Activated CD8-positive, alpha-beta memory T cell treated with anti-CD3 and anti-CD28 coated beads for 36 hours (primary cell): ENCODE measurements around the gene ARL15. TPM values are rescaled to one million over a fixed set of nuclear protein-coding genes. Genes with fewer than 3 reads are reported as not detected.

ENCODE experiments used
- CTCF ChIA-PET: fragments of 350-600 bp; sonication (Branson Sonifier 250); formaldehyde crosslinking; loops from one replicate; lab custom pipeline; 2021; ENCODE audit warnings: antibody characterized with exemption; lab: Charles Lee
- POLR2A ChIA-PET: fragments of 350-600 bp; sonication (Branson Sonifier 250); formaldehyde crosslinking; loops from one replicate; lab custom pipeline; 2021; ENCODE audit warnings: antibody characterized with exemption; lab: Charles Lee
- total RNA-seq, 2 experiments: library from RNA; stranded (reverse); gene quantifications; one replicate each; pipeline ENCODE4 v1.2.3, GENCODE V29; 2021

The ARL15 gene
- total RNA-seq, 2 experiments from 2014 or later, result 5.5 to 6.4 TPM

GRCh38 chr5:54294097-54294667 lies 16.2 kb downstream of the ARL15 start:
- POLR2A ChIA-PET, result no interaction called here

DNA sequence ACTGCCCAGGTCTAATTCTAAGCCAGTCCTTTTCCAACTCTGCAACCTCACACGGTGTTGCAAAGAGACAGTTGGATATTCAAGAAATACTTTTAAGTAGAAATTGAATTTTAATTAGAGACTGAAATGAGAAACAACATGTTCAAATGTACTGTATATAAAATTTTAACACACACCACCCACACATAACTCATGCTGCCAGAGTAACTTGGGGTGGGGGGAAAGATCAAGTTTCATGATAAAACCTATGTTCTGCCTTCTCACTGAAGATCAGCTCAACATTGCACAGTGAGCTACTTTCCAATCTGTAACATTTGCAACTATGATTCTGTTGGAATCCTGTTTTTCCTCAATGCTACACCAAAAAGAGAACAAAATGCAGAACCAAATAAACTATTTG lies 17.5 kb downstream of the ARL15 start:
- POLR2A ChIA-PET, result no interaction called here
- CTCF ChIA-PET, result no interaction called here

More at GRCh38 chr5:54294097-54294667, 16.2 kb downstream of the ARL15 start:
- CTCF ChIA-PET, result no interaction called here

DNA sequence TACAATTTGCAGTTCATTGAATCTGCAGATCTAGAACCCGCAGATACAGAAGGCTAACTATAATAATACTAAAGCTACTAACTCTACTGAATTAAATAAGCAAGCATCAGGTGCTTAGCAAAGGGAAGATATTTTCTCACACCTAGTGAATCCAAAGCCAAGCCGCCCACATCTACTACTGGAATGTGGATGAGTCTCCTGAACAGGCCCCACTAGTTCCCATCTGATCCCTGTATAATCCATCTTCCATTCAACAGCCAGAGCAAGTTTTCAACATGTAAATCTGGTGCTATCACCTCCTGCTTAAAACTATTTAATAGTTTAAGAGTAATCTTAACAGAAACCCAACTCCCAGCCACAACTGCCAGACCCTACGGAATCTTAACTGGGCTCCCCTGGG lies 18.9 kb downstream of the ARL15 start:
- POLR2A ChIA-PET, result no interaction called here
- CTCF ChIA-PET, result no interaction called here

GRCh38 chr5:54289769-54290168 lies 20.6 kb downstream of the ARL15 start:
- POLR2A ChIA-PET, result no interaction called here

GRCh38 chr5:54288568-54289217 lies 21.7 kb downstream of the ARL15 start:
- CTCF ChIA-PET, result no interaction called here

More at GRCh38 chr5:54289769-54290168, 20.6 kb downstream of the ARL15 start:
- CTCF ChIA-PET, result no interaction called here

DNA sequence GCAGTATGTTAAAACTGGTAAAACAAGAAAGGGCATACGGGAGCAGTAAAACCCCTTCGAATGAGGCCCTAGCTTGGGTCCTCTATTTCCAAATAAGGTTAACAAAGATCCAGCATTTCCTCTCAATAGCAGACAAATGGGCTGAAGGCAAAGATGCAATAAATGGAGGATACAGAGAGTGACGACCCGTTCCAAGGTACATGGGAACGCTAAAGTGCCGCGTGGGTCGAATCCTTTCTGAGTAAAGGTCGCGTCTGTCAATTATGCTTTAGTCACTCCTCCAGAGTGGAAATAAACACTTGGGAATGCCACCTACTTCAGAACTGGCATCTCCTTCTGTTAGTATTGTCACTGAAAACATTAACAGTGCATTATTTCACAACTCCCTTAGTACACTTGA lies 24.7 kb downstream of the ARL15 start:
- ChIA-PET POLR2A (no interaction called here), CTCF (no interaction called here)

More at GRCh38 chr5:54288568-54289217, 21.7 kb downstream of the ARL15 start:
- POLR2A ChIA-PET, result no interaction called here

DNA sequence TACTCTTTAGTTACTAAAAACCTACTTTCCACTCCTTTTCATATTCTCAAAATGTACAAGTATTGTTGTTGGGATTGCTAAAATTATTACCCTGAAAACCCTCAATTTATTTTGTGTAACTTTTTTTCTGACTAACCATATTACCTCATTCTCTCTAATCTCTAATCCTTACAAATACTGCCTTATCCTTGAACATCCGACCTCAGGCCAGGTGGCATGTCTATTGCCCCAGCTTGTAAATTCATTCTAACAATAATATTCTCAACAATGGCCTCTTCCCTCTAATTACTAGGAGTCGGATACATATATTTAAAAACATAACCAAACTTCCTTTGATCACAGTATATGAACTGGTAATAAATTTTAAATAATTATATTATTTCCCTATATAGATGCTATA lies 25.8 kb downstream of the ARL15 start:
- CTCF ChIA-PET, result interaction anchor here (0.5 kb wide), 1 partner anchor 204 kb away, joined by 3 read pairs; no protein-coding TSS in a partner anchor
- POLR2A ChIA-PET, result no interaction called here

DNA sequence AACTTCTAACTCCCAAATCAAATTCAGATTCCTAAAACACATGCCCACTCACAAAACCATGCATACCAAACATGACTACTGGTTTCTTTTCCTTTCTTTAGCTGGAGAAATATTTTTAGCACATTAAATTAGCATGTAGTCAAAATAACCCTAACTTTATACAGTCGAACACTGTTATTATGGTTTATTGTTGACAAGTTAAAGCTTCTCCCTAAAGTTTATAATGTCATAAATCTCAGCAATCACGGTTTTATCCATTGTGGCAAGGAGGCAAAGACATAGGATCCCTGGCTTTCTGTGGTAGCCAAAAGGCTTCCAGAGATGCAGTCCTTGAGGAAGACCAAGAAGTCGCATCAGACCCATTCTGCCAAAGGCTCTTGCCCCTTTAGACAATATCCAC lies 27.5 kb downstream of the ARL15 start:
- POLR2A ChIA-PET, result no interaction called here
- CTCF ChIA-PET, result no interaction called here

- ChIA-PET CTCF (no interaction called here), POLR2A (no interaction called here)
Measured at GRCh38 chr5:54281960-54282692, 28.2 kb downstream of the ARL15 start.

DNA sequence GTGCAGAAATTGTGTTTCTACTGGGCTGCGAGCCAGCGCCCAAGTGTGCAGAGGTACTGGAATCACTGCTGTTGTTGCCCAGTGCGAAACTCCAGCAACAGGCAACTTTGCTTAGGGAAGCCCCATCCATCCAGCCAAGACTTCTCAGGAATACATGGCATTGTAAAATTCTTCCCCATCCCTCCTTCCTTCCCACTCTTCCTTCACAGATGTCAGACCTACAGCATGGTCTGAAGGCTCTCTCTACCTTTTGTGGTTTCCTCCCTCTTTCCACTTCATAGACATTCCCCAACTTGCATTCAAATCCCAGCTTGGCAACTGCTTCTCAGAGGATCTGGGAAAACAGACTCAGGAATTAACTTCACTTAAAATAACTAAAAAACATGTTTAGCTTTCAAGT lies 30.4 kb downstream of the ARL15 start:
- POLR2A ChIA-PET, result no interaction called here

DNA sequence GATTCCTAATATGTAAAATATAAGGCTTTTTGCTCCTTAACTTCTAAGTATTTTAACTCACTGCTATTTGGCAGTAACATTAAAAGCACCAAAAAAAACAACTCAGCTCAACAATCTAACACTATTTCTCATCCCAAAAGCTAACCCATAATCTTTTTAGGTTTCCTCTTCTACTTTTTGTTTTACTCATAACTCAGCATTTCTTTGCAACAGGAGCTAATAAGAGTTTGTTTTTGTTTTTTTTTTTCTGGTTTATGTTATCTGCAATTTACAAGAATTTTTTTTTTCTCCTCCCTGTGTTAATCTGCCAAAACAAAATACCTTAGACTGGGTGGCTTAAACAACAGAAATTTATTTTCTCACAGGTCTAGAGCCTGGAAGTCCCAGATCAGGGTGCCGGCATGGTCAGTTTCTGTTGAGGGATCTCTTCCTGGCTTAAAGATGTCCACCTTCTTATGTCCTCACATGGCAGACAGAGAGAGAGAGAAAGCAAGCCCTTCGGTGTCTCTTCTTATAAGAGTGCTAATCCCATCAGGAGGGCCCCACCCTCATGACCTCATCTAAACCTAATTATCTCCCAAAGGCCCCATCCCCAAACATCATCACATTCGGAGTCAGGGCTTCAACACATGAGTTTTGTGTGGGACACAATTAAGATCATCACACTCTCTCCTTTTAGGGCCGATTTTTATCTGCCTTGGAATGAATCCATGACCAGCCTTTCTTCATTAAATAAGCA lies 31.2 kb downstream of the ARL15 start:
- POLR2A ChIA-PET, result no interaction called here
- CTCF ChIA-PET, result no interaction called here

More for the DNA sequence above, 30.4 kb downstream of the ARL15 start:
- CTCF ChIA-PET, result no interaction called here

GRCh38 chr5:54278036-54278830 lies 32.1 kb downstream of the ARL15 start:
- ChIA-PET CTCF (no interaction called here), POLR2A (no interaction called here)

GRCh38 chr5:54276048-54276447 lies 34.3 kb downstream of the ARL15 start:
- CTCF ChIA-PET, result no interaction called here
- POLR2A ChIA-PET, result no interaction called here

DNA sequence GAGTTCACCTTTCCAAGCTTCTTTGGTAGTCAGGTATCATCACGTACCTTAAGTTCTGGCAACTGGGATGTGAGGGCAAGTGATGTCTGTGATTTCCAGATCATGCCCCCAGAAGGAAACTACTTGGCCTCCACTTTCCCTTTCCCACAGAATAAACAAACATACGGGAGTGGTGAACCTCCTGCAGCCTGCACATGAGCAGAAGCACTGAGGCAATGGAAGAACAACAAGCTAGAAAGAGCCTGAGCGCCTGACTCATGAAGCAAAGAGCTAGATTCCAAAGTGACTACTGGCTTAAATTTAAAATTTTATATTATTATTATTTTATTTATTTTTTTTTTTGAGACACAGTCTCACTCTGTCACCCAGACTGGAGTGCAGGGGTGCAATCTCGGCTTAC lies 35.0 kb downstream of the ARL15 start:
- CTCF ChIA-PET, result interaction anchor here (0.9 kb wide), 1 partner anchor 28 kb away, joined by 3 read pairs; no protein-coding TSS in a partner anchor
- POLR2A ChIA-PET, result no interaction called here

DNA sequence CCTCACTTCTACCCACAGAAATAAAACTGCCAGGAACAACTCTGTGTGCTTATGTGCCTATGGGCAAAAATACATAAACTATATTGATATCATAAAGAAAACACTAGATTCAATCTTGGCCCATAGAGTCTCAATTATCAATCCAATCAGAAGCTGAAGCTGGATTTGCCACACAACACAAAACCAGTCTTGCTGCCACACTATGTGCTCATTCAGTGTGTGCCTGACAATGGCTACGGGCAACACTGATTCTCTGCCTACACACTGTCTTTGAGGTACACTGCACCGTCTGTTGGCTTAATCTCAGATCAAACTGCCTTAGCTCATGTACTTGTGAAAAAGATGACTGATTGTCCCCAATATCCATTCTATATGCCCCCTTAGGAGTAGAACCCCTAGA lies 35.4 kb downstream of the ARL15 start:
- ChIA-PET CTCF (interaction anchor here (0.9 kb wide), 1 partner anchor 28 kb away, joined by 3 read pairs; no protein-coding TSS in a partner anchor), POLR2A (no interaction called here)

DNA sequence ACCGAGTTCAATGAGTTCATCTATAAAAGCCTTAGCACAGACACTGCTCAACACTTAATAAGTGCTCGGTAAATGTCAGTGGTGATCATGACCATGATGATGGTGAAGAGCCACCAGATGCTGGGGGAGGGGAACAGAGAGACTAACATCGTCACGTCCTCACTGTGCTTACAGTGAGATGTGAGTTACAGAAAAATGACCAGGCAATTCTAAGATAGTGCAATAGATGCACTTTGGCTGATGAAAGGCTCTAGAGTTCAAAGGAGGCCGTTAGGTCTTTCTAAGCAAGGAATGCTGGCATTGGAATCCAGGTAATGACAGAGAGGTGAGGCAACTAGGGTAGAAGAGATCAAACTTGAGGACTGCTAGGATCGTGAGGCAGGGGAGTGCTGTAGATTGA lies 36.7 kb downstream of the ARL15 start:
- ChIA-PET POLR2A (no interaction called here), CTCF (no interaction called here)

GRCh38 chr5:54272746-54273145 lies 37.6 kb downstream of the ARL15 start:
- CTCF ChIA-PET, result interaction anchor here (0.7 kb wide), 1 partner anchor 158 kb away, joined by 3 read pairs; no protein-coding TSS in a partner anchor
- POLR2A ChIA-PET, result no interaction called here

DNA sequence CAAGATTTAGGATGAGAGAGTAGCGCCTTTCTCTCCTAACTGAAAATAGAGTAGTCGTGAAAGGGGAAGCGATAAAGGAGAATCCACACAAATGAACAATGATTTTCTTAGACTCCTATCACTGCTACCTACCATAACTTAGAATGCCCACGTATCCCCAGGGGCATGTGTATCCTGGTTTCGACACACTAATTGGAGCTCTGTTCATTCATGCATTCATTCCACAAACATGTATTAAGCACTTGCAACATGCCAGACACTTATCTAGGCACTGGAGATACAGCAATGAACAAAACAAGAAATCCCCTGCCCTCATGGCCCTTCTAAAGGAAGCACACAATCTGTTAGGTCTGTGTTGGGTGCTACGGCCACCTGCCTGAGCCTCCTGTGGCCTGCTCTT lies 40.0 kb downstream of the ARL15 start:
- CTCF ChIA-PET, result no interaction called here
- POLR2A ChIA-PET, result no interaction called here

DNA sequence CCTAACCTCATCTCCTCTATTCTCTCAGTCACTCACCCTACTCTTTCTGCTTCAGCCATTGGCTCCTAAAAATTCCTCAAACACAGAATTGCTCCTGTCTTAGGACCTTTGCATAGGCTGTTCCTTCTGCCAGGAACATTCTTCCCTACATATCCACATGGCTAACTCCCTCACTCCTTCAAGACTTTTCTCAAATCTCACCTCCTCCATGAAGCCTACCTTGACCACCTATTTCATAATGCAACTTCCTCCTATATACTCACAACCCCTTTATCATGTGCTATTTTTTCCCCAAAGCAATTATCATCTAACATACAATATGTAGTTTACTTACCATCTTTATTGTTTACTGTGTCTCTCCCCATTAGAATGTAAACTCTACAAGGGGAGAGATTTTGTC lies 45.8 kb downstream of the ARL15 start:
- POLR2A ChIA-PET, result no interaction called here
- CTCF ChIA-PET, result no interaction called here
